Heart right ventricle (tissue), 16 donors: ENCODE data around the gene PCDHA1. TPM values are rescaled to one million over a fixed set of nuclear protein-coding genes. Genes with fewer than 3 reads are reported as not detected.
A peak's percentile ranks its signal among the peaks of the same experiment; 100 is the strongest.

ENCODE experiments used
- ATAC-seq, 8 donors: fragments of 200-7000 bp; cut with Tn5 transposase; one replicate each; pipeline ENCODE4 v1.9.1; 2020; ENCODE audit warnings: mild to moderate bottlenecking in 8 of 8, moderate library complexity in 8 of 8, moderate number of reproducible peaks in 1 of 8
- DNase-seq, 2 donors: peaks; one replicate each; pipeline ENCODE4 v3.0.0-alpha.2; 2020
- H3K27ac ChIP-seq, 10 donors: fragments of 200-600 bp; sonication (generic) in 2 of 10; one replicate each; pipeline versions ENCODE4 v1.5.0 to v1.8.0; 2020 to 2022; ENCODE audit warnings: mild to moderate bottlenecking in 3 of 10
- H3K27me3 ChIP-seq, 7 donors: fragments of 200-600 bp; one replicate each; pipeline ENCODE4 v1.8.0; 2021 to 2022; ENCODE audit warnings: mild to moderate bottlenecking in 2 of 7
- H3K36me3 ChIP-seq, 9 donors: fragments of 200-600 bp; sonication (generic) in 1 of 9; one replicate each; pipeline versions ENCODE4 v1.5.0 to v1.8.0; 2020 to 2022; ENCODE audit warnings: mild to moderate bottlenecking in 2 of 9
- H3K4me1 ChIP-seq, 9 donors: fragments of 200-600 bp; sonication (generic) in 1 of 9; one replicate each; pipeline versions ENCODE4 v1.5.0 to v1.8.0; 2020 to 2022; ENCODE audit warnings: mild to moderate bottlenecking in 4 of 9
- H3K4me3 ChIP-seq, 10 donors: fragments of 200-600 bp; sonication (generic) in 2 of 10; one replicate each; pipeline versions ENCODE4 v1.5.0 to v1.8.0; 2020 to 2022; ENCODE audit warnings: mild to moderate bottlenecking in 7 of 10, moderate library complexity in 2 of 10
- H3K9me3 ChIP-seq, 11 donors: fragments of 200-600 bp in 10 of 11; sonication (generic) in 2 of 11; one replicate each; pipeline versions ENCODE4 v1.5.0 to v1.8.0; 2013 to 2022; ENCODE audit warnings: mild to moderate bottlenecking in 2 of 11, control low read depth in 1 of 11, moderate library complexity in 1 of 11
- CTCF ChIP-seq, 9 donors: fragments of 200-600 bp; sonication (generic) in 2 of 9; IDR thresholded peaks; one replicate each; pipeline versions ENCODE4 v1.5.0 to v1.8.0; 2021 to 2022; ENCODE audit warnings: antibody characterized with exemption in 9 of 9, mild to moderate bottlenecking in 5 of 9, moderate library complexity in 1 of 9
- WGBS, 2 donors: extraction: QIAGEN DNeasy Blood & Tissue Kit; methylation state at CpG; one replicate each; pipeline ENCODE4 v1.1.7; 2013; ENCODE audit warnings: inconsistent platforms in 1 of 2; 5-methylcytosine and 5-hydroxymethylcytosine counted together
- intact Hi-C, 10 donors: fragments of 100-400 bp; cut with DNase I; formaldehyde crosslinking; loops; one replicate each; pipeline versions ENCODE4 v1.11.1 to v1.14.2; 2022
- polyA plus RNA-seq, 2 donors: library from polyadenylated mRNA; stranded (reverse); fragments of 200-250 nt; gene quantifications; one replicate each; pipeline ENCODE4 v1.2.3, GENCODE V29; 2013
- total RNA-seq, 10 donors: library from RNA; stranded (reverse); fragmentation: NEBNext Ultra II Directional in 3 of 10; extraction: Animal tissue kit (Norgen Biotek cat#: 25700) in 3 of 10; gene quantifications; one replicate each; pipeline versions ENCODE4 v1.2.1 to v1.2.4, GENCODE V29; 2021 to 2023
- donor health status: Arrhythmogenic right ventricular cardiomyopathy.
- donor health status: ischemic (EF 13 %, LVEDD 7.1; RV severe dilation, severe dysfunction).
- donor health status: healthy with polysubstance abuse.
- donor health status: DM: no; HTN: yes; CAD: no.
- donor health status: DM: no; HTN: no; CAD: no.
- donor health status: ischemic (EF 25% LVEDD 6.9; RV normal size, moderate dysfunction).
- donor health status: ischemic (EF 25% LVEDD 5.7; RV mildly dilated, moderate dysfunction).
- donor health status: healthy.
- donor health status: DM: yes; HTN: yes; CAD: no.
- donor health status: Ischemic cardiomyopathy.
- donor health status: ischemic (EF 35%, LVEDD 5.7; RV mildly dilated, moderate dysfunction).
- donor health status: nonischemic (EF 11% LVEDD 7.7; RV severe dilation, severe dysfunction).
- donor health status: DM: yes; HTN: yes; CAD: no.
- donor health status: PGD.
- donor health status: ischemic (EF 29% LVEDD 5.4; RV normal size, mild dysfunction).
- donor health status: nonischemic (EF 23%, LVEDD 6.1; RV moderate dilation, normal function).

PCDHA1 gene
- total and polyA plus RNA-seq, 12 donors: 0.07 to 0.09 TPM; not detected in 10

- WGBS, 2 donors: 6 to 13% methylated on average over 31 to 35 of the region's 35 CpGs
- Histone ChIP-seq H3K9me3 (peaks cover 0 to 55% (median 12%) of the 10 kb centered on the region in 11 donors), H3K27ac (no peak within 1 kb of the TSS), H3K4me3 (peak within 1 kb of the TSS in 1 of 10 donors; percentile 23), H3K4me1 (no peaks in the 10 kb centered on the region), H3K27me3 (peaks cover 0 to 93% (median 51%) of the 10 kb centered on the region in 7 donors), H3K36me3 (no peaks in the 10 kb centered on the region)
- peak in 4 of 9 donors; percentile 9 to 33 (median 28) for TF ChIP-seq CTCF (IDR thresholded peaks at IDR 0.05)
- intact Hi-C loops: loop anchor here in 3 of 10 donors (5.0 to 10.0 kb wide), 2 partner anchors 160 to 163 kb away; no protein-coding TSS in a partner anchor
- ATAC-seq (no peak), DNase-seq (no peak)
Measured at GRCh38 chr5:140881889-140882590, 96.1 kb downstream of the PCDHA1 start, which contains the start of gene PCDHA13. PCDHA13 (plus strand) TSS chr5:140882124; CDS start chr5:140882269, 145 bp downstream.

- ATAC-seq (no peak), DNase-seq (no peak)
- H3K4me3 ChIP-seq: peak overlapping the region in 1 of 10 donors; percentile 23
- intact Hi-C loops: loop anchor here in 3 of 10 donors (5.0 to 10.0 kb wide), 2 partner anchors 160 to 162 kb away; no protein-coding TSS in a partner anchor
- H3K9me3 ChIP-seq: peaks cover 0 to 51% (median 12%) of the 10 kb centered on the region in 11 donors
- no peaks in the 10 kb centered on the region for H3K36me3 ChIP-seq
- H3K4me1 ChIP-seq: no peaks in the 10 kb centered on the region
- H3K27ac ChIP-seq: no peak overlapping the region
- WGBS, 2 donors: 10 to 13% methylated on average over 12 of the region's 12 CpGs
- peaks cover 0 to 88% (median 46%) of the 10 kb centered on the region in 7 donors for H3K27me3 ChIP-seq
- TF ChIP-seq CTCF (IDR thresholded peaks at IDR 0.05): peak in 1 of 9 donors; percentile 3
Measured at GRCh38 chr5:140882591-140882899, 96.6 kb downstream of the PCDHA1 start.

- Histone ChIP-seq H3K9me3 (peaks cover 0 to 48% (median 12%) of the 10 kb centered on the region in 11 donors), H3K27ac (no peak overlapping the region), H3K36me3 (no peaks in the 10 kb centered on the region), H3K4me1 (no peaks in the 10 kb centered on the region), H3K4me3 (no peak overlapping the region), H3K27me3 (peaks cover 0 to 80% (median 39%) of the 10 kb centered on the region in 7 donors)
- DNase-seq (no peak), ATAC-seq (no peak)
- no peak for TF ChIP-seq CTCF (IDR thresholded peaks at IDR 0.05)
- intact Hi-C loops: loop anchor here in 3 of 10 donors (5.0 to 10.0 kb wide), 2 partner anchors 159 to 161 kb away; no protein-coding TSS in a partner anchor
- 34 to 38% methylated on average over 37 to 41 of the region's 41 CpGs for WGBS, 2 donors
Measured at GRCh38 chr5:140883373-140883772, 97.4 kb downstream of the PCDHA1 start.

GRCh38 chr5:140883927-140884697 lies 98.2 kb downstream of the PCDHA1 start:
- no peak for TF ChIP-seq CTCF (IDR thresholded peaks at IDR 0.05)
- no peak overlapping the region for H3K27ac ChIP-seq
- no peaks in the 10 kb centered on the region for H3K4me1 ChIP-seq
- ATAC-seq (no peak), DNase-seq (no peak)
- no peaks in the 10 kb centered on the region for H3K36me3 ChIP-seq
- H3K4me3 ChIP-seq: no peak overlapping the region
- peaks cover 0 to 73% (median 39%) of the 10 kb centered on the region in 7 donors for H3K27me3 ChIP-seq
- H3K9me3 ChIP-seq: peaks cover 0 to 48% (median 12%) of the 10 kb centered on the region in 11 donors
- intact Hi-C loops: loop anchor here in 3 of 10 donors (5.0 to 10.0 kb wide), 2 partner anchors 158 to 161 kb away; no protein-coding TSS in a partner anchor
- WGBS, 2 donors: 29 to 33% methylated on average over 71 to 79 of the region's 79 CpGs
